Neural progenitor cell (in vitro differentiated cells): ENCODE measurements around the gene CHST3.

Source experiments
- EZH2 ChIP-seq: fragments of 200-600 bp; sonication (generic); IDR thresholded peaks from 2 replicates; pipeline ENCODE4 v1.6.1; 2017; ENCODE audit warnings: antibody characterized with exemption, mild to moderate bottlenecking, moderate library complexity
- TF ChIP-seq, protein P1 (sequence below): fragments of 200-600 bp; sonication (generic); IDR thresholded peaks from 2 replicates; pipeline ENCODE4 v1.5.1; 2017; ENCODE audit warnings: antibody characterized with exemption, mild to moderate bottlenecking

DNA sequence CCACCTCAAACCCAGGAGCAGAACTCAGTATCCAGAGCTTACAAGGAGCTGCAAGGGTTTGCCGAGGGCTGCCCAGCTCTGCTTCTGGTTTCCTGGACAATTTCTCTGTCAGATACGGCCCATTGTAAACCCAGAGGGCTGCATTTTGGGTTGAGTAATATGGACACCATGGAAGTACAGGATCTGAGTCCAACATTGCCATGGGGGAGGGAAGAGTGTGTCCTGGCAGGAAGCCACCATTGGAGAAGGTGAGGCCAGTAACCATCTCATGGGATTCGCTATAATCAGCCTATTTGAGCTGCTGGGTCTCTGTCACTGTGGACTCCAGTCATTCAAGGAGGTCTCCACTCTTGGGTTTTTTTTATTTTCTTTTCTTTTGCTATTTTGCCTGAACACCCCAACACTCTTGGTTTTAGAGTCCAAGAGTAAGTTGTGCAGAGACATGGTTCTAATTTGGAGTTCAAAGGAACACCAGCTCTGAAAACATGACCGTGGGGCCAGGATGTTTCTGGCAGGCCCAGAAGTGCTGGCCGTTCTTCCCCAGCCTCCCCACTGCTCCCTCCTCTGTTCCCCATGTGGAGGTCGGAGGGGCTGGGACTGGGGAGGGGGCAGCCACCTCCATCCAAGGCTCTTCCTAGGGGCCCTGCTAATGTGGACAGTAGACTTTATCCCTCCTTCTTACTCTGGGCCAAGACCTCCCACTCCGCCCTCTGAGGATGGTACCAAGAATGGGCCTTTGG lies 46.2 kb downstream of the CHST3 start:
- TF ChIP-seq, protein P1, sequence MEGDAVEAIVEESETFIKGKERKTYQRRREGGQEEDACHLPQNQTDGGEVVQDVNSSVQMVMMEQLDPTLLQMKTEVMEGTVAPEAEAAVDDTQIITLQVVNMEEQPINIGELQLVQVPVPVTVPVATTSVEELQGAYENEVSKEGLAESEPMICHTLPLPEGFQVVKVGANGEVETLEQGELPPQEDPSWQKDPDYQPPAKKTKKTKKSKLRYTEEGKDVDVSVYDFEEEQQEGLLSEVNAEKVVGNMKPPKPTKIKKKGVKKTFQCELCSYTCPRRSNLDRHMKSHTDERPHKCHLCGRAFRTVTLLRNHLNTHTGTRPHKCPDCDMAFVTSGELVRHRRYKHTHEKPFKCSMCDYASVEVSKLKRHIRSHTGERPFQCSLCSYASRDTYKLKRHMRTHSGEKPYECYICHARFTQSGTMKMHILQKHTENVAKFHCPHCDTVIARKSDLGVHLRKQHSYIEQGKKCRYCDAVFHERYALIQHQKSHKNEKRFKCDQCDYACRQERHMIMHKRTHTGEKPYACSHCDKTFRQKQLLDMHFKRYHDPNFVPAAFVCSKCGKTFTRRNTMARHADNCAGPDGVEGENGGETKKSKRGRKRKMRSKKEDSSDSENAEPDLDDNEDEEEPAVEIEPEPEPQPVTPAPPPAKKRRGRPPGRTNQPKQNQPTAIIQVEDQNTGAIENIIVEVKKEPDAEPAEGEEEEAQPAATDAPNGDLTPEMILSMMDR, result no peak
- no peak for TF ChIP-seq EZH2
